IPS-15b (cell line): ENCODE results near the gene MPDZ.

Experiments
- H3K27me3 ChIP-seq: one replicate; pipeline ENCODE4 v1.6.1; 2013; ENCODE audit warnings: low read length; ENCODE audit not compliant: control insufficient read depth, insufficient read depth
- H3K36me3 ChIP-seq: one replicate; pipeline ENCODE4 v1.6.1; 2013; ENCODE audit warnings: low read length; ENCODE audit not compliant: control insufficient read depth, insufficient read depth
- H3K4me1 ChIP-seq: one replicate; pipeline ENCODE4 v1.6.1; 2013; ENCODE audit warnings: mild to moderate bottlenecking, low read length; ENCODE audit not compliant: control insufficient read depth, insufficient read depth
- H3K4me3 ChIP-seq: one replicate; pipeline ENCODE4 v1.5.1; 2013; ENCODE audit warnings: low read depth, low read length
- H3K9ac ChIP-seq: one replicate; pipeline ENCODE4 v1.6.1; 2013; ENCODE audit warnings: low read depth, mild to moderate bottlenecking, low read length
- H3K9me3 ChIP-seq: one replicate; pipeline ENCODE4 v1.6.1; 2013; ENCODE audit warnings: mild to moderate bottlenecking, low read length; ENCODE audit not compliant: control insufficient read depth, insufficient read depth

The MPDZ gene

DNA sequence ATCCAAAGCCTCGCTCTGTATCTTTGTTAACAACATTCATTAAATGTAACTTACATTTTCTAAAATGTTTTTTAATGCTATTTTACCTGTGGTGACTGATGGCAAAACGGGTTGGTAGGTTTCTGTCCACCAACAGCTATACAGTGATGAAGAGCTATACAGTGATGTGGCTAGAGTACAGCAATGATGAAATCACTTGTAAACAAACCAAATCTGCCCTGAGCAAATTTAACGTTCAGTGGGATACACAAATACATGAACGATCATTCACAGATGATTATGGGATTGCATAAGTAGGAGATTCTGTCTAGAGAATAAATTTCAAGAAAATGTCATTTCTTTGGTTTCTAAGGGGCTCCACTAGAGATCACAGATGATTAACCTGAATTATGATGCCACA lies 132.7 kb downstream of the MPDZ start:
- no peaks in the 10 kb centered on the region for H3K36me3 ChIP-seq
- no peak overlapping the region for H3K9ac ChIP-seq
- H3K4me1 ChIP-seq = no peaks in the 10 kb centered on the region
- H3K27me3 ChIP-seq = no peaks in the 10 kb centered on the region
- H3K4me3 ChIP-seq = no peak overlapping the region
- H3K9me3 ChIP-seq = no peaks in the 10 kb centered on the region

DNA sequence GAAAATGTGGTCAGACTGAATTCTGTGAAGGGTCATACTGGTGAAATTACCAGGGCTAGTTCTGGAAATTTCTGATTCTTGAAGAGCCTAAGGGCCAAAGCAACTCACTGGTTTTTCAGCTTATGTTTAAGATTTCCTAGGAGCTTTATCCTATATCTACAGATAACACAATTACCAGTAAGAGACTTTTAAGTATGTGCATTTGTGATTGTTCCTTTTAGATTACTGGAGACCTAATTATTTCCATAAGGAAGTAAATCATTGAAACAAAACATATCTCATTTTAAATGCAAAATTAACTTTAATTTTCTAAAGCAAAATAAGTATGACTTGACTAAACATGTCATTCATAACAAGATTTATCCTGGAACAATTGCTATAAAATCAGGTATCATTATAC lies 134.2 kb downstream of the MPDZ start:
- H3K36me3 ChIP-seq = no peaks in the 10 kb centered on the region
- no peaks in the 10 kb centered on the region for H3K27me3 ChIP-seq
- H3K4me1 ChIP-seq = no peaks in the 10 kb centered on the region
- H3K4me3 ChIP-seq = no peak overlapping the region
- no peak overlapping the region for H3K9ac ChIP-seq
- H3K9me3 ChIP-seq = no peaks in the 10 kb centered on the region

DNA sequence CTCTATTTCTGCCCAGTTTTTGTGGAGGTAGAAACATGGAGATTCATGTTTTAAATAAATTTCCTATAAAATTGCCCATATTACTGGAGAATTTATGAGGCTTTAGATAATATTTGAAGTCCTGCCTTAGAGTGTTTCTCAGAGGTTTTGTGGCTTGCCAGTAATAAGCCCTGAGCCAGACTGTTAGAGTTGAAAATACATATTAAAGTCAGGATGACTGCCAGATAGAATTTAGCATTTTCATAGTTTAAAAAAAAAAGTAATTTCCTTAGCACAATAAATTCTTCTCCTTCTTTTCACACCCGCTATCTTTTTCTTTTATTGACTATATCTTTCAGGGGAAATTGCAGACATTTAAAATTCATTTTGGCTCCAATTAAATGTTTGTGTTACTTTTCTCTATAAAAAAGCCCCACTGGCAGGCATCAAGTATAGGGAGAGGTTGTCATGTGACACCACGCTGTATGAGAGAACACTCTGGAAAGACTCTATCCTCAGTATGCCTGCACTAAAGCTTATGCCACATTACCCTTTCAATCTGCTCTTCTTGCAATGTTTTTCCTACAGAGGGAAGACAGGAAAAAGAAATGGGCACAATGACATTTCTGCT lies 135.2 kb downstream of the MPDZ start:
- H3K27me3 ChIP-seq = no peaks in the 10 kb centered on the region
- H3K9ac ChIP-seq = no peak overlapping the region

DNA sequence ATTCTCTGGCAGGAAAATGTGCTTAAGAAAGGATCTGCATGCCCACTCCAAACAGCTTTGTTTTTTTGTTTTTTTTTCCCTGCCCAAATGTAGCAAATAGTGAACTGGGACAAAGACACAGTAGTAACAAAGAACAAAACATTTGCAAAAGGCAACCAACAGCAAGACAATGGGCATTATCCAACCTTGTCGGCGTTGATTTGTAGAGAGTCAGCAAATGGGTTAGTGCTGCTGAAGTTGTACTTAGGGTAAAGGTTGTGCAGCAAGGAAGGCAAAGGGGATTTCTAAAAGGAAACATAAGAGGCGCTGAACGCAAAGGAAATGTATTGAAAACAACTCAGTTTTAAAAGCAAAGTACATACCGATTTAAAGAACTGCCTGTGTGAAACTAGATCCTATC lies 136.2 kb downstream of the MPDZ start:
- Histone ChIP-seq H3K9ac (no peak overlapping the region), H3K4me3 (no peak overlapping the region), H3K4me1 (no peaks in the 10 kb centered on the region)

More for the DNA sequence above, 135.2 kb downstream of the MPDZ start:
- Histone ChIP-seq H3K36me3 (no peaks in the 10 kb centered on the region), H3K9me3 (no peaks in the 10 kb centered on the region), H3K4me1 (no peaks in the 10 kb centered on the region), H3K4me3 (no peak overlapping the region)

DNA sequence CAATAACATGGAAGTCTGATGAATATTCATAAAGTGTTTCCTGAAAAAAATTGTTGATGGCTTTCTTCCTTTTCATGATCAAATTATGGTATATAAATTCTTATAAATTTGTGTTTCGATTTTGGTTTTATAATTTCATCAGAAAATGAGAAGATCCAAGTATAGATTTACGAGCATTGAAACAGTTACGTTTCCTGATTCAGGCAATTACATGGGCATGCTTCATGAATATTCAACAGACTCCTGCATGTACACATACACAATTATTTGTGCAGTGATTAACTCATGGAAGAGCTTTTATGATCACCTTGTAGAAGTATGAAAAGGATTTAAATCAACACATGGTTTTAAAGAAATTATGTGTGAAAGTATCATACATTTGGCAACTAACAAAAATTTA lies 136.7 kb downstream of the MPDZ start:
- Histone ChIP-seq H3K4me3 (no peak overlapping the region), H3K9me3 (no peaks in the 10 kb centered on the region), H3K4me1 (no peaks in the 10 kb centered on the region), H3K27me3 (no peaks in the 10 kb centered on the region), H3K36me3 (no peaks in the 10 kb centered on the region), H3K9ac (no peak overlapping the region)

More for the DNA sequence above, 136.2 kb downstream of the MPDZ start:
- H3K9me3 ChIP-seq = no peaks in the 10 kb centered on the region
- H3K27me3 ChIP-seq = no peaks in the 10 kb centered on the region
- no peaks in the 10 kb centered on the region for H3K36me3 ChIP-seq

DNA sequence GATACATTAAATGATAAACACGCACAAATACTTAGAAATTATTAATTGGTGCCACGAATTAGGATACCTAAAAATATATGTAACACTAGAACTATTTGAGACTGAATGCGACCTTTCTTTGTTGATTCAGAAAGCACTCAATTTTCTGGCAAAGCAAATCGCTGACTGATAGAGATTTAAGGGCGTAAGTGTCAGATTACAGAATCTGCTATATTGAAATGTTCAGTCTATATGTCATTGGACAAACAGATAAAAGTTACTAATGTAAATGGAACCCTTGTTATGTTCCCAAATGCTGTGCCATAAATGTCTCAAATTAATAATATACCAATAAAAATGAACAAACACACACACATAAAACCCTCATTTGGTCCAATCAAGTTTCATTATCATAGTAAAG lies 137.9 kb downstream of the MPDZ start:
- H3K4me1 ChIP-seq = no peaks in the 10 kb centered on the region
- H3K27me3 ChIP-seq = no peaks in the 10 kb centered on the region
- H3K36me3 ChIP-seq = no peaks in the 10 kb centered on the region
- no peak overlapping the region for H3K9ac ChIP-seq
- H3K4me3 ChIP-seq = no peak overlapping the region
- no peaks in the 10 kb centered on the region for H3K9me3 ChIP-seq

DNA sequence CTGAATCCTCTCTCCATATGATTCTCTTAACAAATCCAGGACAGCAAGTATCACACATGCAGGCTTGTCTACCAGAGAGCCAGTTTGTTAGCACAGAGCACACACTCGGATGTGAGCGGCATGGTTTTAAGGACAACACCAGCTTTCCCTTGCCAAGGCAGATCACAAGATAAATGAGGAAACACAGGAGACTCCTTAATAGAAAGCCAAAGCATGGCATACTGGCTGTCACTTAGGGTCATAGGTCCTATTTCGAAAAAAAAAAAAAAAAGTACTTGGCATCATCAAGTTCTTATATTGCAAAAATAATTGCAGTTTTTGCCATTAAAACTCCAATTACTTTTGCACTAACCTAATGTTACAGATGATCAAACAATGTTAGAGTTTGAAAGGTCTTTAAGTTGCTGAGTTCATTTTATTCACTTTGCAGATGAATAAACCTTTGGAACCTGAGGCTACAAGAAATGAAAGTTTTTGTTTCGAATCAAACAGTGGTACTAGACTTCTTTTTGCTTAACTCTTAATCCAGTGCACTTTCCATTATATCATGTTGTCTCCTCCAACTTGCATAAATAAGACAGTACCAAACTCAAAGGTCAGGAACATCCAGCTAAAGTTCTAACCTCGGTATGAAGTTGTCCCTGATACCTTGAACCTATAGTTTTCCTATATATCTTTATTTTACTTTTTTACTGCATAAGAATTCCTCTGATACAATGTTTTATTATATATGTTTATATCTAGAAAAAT lies 138.5 kb downstream of the MPDZ start:
- Histone ChIP-seq H3K27me3 (no peaks in the 10 kb centered on the region), H3K9ac (no peak overlapping the region), H3K4me3 (no peak overlapping the region), H3K9me3 (no peaks in the 10 kb centered on the region), H3K36me3 (no peaks in the 10 kb centered on the region), H3K4me1 (no peaks in the 10 kb centered on the region)

DNA sequence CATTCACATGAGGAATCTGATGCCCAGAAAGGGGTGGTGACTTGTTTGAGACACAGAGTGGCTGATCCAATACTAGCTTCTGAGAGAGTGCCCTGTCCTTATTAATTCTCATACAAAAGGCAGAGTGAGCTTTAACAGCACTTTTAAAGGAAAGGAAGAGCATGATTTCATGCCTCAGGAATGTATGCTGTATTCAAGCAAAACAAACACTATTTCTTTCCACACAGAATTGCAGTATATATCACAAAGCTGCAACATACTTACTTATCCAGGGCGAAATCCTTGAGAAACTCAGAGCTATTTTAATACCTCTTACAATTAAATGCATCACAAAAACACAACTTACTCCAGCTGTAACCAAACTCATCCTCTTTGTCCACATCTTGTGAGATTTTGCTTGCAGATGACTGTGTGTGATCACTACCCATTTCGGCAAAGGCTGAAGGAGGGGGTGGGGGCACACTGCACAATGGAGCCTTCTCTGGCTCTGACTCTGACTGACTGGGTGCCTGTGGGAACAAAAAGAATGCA lies 139.8 kb downstream of the MPDZ start:
- H3K9me3 ChIP-seq = no peaks in the 10 kb centered on the region
- no peak overlapping the region for H3K4me3 ChIP-seq
- no peaks in the 10 kb centered on the region for H3K4me1 ChIP-seq
- H3K27me3 ChIP-seq = no peaks in the 10 kb centered on the region
- H3K9ac ChIP-seq = no peak overlapping the region
- H3K36me3 ChIP-seq = no peaks in the 10 kb centered on the region

DNA sequence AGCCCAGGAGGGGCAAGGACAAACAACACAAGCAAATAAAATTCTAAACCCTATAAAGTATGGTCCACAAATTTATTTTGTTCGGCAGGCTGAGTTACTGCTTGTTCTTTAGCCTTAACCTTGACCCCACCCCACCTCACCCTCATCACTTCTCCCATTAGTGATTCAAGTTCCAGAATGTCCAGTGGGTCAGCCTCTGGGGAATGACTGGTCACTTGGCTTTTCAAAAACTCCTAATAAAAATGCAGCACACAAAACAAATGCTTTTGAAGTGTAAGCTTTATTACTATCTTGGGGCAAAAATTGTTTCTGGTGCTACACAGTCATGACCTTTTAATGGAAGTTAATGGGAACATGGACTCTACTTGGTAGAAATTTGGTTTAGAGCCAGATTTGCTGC lies 142.1 kb downstream of the MPDZ start:
- Histone ChIP-seq H3K27me3 (no peaks in the 10 kb centered on the region), H3K36me3 (no peaks in the 10 kb centered on the region), H3K9me3 (no peaks in the 10 kb centered on the region), H3K4me3 (no peak overlapping the region), H3K4me1 (no peaks in the 10 kb centered on the region), H3K9ac (no peak overlapping the region)

DNA sequence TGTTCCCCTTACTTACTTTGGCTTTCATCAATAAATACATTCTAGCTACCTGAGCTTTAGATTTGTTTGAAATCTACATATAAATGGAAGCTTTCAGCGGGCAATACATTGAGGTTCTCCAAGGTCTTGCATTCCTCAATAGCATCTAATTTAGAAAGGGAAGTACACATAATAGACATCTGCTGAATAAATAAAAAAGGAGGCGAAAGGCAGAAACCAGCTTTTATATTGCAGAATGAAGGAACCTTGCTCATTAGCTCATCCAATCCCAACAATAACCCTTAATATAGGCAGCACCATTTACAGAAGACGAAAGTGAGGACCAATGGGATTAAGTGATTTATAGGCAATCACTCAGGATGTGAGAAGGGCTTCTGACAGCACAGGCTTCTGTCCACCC lies 147.5 kb downstream of the MPDZ start:
- H3K9ac ChIP-seq = no peak overlapping the region
- H3K9me3 ChIP-seq = no peaks in the 10 kb centered on the region
- H3K27me3 ChIP-seq = no peaks in the 10 kb centered on the region
- H3K36me3 ChIP-seq = no peaks in the 10 kb centered on the region
- H3K4me3 ChIP-seq = no peak overlapping the region
- no peaks in the 10 kb centered on the region for H3K4me1 ChIP-seq

DNA sequence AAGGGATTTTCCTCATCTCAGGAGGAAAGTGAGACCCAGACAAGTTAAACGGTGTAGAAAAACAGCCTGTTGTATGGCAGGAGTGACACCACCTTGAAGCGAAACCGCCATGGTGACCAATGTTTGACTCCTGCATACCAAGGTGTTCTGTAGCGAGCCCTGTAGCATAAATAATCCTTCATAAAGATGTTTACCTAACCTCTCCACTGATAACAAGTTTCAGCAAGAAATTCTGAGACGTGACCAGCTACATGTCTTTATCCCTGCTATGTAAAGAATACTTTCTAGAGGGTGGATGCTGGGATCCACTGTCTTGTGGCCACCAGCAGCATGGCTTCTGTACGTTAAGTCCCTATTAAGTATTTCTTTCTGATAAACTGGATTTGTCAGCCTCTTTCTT lies 148.1 kb downstream of the MPDZ start:
- Histone ChIP-seq H3K4me1 (no peaks in the 10 kb centered on the region), H3K4me3 (no peak overlapping the region), H3K9ac (no peak overlapping the region), H3K36me3 (no peaks in the 10 kb centered on the region), H3K9me3 (no peaks in the 10 kb centered on the region), H3K27me3 (no peaks in the 10 kb centered on the region)

DNA sequence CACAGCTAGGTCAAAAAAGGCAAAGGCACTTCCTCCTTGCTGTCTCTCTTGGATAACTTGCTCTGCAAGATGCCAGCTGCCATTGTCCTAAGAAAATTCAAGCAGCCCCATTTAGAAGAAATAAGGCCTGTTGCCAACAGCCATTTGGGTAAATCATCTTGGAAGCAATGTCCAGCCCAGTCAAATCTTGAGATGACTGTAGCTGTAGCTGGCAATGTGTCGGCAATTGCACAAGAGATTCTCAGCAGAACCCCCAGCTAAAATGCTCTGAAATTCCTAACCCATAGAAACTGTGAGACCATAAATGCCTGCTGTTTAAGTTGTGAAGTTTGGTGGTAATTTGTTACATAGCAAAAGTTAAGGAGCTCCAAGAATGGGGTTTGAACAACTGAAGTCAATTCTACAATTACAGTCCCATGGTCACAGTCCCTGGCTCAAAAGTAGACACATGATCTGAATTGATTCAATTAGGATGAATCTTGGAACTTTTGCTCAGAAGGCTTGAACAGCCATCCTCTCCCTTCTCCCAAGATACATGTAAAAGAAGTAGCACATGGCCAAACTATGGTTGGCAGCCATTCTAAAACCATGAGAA lies 151.1 kb downstream of the MPDZ start:
- Histone ChIP-seq H3K9me3 (no peaks in the 10 kb centered on the region), H3K4me3 (no peak overlapping the region), H3K36me3 (no peaks in the 10 kb centered on the region), H3K27me3 (no peaks in the 10 kb centered on the region), H3K4me1 (no peaks in the 10 kb centered on the region), H3K9ac (no peak overlapping the region)
